ENCODE results near the gene PCDHA6.
"Not testable (repeated sequence)": the region's sequence is repeated elsewhere in the genome, so short reads cannot be mapped to it uniquely, and the experiment has no call there.

Gene PCDHA6

DNA sequence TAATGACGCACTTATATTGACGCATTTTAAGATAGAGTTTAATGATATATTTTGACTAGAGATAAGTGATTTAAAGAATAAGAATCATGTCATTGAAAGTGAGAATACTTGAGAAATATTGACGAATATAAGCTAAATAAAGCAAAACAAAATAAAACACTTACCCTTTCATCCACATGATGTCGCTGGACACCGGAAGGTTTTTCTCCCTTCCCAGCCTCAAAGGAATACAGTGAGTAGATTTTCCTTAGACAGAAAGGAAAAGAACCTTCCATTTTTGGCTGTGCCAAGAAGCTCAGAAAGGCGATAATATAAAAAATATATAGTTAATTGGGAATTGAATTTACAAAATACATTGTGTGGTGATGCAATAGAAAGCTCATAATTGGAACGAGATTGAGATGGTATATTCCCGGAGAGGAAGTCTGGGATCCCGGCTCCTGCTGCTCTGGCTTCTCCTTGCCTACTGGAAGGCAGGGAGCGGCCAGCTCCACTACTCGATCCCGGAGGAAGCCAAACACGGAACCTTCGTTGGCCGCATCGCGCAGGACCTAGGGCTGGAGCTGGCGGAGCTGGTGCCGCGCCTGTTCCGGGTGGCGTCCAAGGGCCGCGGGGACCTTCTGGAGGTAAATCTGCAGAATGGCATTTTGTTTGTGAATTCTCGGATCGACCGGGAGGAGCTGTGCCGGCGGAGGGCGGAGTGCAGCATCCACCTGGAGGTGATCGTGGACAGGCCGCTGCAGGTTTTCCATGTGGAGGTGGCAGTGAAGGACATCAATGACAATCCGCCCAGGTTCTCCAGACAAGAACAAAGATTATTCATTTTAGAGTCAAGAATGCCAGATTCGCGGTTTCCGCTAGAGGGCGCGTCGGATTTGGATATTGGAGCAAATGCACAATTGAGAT, 6.1 kb upstream of the PCDHA6 start, which contains the start of gene PCDHA5:
Gene PCDHA5 (plus strand): TSS at position 239 of the 906 bp plus-strand sequence.
- DNase-seq (ENCODE audit: low read depth in 2 of 2), result no peak

DNA sequence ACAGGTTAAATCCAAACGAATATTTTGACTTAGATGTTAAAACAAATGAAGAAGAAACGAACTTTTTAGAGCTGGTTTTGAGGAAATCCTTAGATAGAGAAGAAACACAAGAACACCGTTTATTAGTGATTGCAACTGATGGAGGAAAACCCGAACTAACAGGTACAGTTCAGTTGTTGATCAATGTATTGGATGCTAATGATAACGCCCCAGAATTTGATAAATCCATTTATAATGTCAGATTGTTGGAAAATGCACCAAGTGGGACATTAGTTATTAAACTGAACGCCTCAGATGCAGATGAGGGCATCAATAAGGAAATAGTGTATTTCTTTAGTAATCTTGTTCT, 5.5 kb upstream of the PCDHA6 start:
- DNase-seq (ENCODE audit: low read depth in 2 of 2), result no peak

DNA sequence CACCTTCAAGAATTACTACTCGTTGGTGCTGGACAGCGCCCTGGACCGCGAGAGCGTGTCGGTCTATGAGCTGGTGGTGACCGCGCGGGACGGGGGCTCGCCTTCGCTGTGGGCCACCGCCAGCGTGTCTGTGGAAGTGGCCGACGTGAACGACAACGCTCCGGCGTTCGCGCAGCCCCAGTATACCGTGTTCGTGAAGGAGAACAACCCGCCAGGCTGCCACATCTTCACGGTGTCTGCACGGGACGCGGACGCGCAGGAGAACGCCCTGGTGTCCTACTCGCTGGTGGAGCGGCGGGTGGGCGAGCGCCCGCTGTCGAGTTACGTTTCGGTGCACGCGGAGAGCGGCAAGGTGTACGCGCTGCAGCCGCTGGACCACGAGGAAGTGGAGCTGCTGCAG, 4.8 kb upstream of the PCDHA6 start:
- DNase-seq (ENCODE audit: low read depth in 2 of 2), result not testable (repeated sequence)

DNA sequence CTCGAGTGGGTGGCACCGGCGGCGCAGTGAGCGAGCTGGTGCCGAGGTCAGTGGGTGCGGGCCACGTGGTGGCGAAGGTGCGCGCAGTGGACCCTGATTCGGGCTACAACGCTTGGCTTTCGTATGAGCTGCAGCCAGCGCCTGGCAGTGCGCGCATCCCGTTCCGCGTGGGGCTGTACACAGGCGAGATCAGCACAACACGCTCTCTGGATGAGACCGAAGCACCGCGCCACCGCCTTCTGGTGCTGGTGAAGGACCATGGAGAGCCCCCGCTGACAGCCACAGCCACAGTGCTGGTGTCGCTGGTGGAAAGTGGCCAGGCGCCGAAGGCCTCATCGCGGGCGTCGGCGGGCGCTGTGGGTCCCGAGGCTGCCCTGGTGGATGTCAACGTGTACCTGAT, 4.3 kb upstream of the PCDHA6 start:
- no peak for DNase-seq (ENCODE audit: low read depth in 2 of 2)

DNA sequence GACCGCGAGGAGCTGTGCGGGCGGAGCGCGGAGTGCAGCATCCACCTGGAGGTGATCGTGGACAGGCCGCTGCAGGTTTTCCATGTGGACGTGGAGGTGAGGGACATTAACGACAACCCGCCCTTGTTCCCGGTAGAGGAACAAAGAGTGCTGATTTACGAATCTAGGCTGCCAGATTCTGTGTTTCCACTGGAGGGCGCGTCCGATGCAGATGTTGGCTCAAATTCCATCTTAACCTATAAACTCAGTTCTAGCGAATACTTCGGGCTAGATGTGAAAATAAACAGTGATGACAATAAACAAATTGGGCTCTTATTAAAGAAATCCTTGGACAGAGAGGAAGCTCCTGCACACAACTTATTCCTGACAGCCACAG, 590 bp downstream of the PCDHA6 start:
- no peak for DNase-seq (ENCODE audit: low read depth in 2 of 2)

DNA sequence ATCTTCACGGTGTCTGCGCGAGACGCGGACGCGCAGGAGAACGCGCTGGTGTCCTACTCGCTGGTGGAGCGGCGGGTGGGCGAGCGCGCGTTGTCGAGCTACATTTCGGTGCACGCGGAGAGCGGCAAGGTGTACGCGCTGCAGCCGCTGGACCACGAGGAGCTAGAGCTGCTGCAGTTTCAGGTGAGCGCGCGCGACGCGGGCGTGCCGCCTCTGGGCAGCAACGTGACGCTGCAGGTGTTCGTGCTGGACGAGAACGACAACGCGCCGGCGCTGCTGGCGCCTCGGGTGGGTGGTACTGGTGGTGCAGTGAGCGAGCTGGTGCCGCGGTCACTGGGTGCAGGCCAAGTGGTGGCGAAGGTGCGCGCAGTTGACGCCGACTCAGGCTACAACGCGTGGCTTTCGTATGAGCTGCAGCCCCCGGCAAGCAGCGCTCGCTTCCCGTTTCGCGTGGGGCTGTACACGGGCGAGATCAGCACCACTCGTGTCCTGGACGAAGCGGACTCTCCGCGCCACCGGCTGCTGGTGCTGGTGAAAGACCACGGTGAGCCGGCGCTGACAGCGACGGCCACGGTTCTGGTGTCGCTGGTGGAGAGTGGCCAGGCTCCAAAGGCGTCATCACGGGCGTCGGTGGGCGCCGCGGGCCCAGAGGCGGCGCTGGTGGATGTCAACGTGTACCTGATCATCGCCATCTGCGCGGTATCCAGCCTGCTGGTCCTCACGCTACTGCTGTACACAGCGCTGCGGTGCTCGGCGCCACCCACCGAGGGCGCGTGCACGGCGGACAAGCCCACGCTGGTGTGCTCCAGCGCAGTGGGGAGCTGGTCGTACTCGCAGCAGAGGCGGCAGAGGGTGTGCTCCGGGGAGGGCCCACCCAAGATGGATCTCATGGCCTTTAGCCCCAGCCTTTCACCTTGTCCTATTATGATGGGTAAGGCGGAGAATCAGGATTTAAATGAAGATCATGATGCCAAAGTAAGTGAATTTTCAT, 2.0 kb downstream of the PCDHA6 start:
- DNase-seq (ENCODE audit: low read depth in 2 of 2), result not testable (repeated sequence)

DNA sequence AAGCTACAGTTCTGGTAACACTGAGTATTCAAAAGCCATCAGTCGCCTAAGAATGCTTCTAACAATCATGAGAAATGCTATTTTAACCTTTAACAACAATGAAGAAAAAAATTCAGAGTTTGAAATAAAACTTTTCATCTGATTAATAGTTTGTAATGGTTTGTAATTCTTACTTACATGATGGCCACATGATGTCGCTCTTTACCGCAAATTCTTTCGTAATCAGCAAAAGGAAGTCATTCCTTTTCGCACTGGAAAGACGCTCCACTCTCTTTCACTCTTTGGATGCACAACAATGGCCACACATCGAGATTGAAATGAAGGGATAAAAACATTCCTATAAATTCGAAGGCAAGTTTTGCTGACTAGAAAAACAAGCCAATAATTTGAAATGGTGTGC, 6.2 kb downstream of the PCDHA6 start, which contains the start of gene PCDHA7:
Gene PCDHA7 (plus strand): TSS at position 277 of the 400 bp plus-strand sequence. CDS start 115 bp downstream, at position 392.
- no peak for DNase-seq (ENCODE audit: low read depth in 2 of 2)

DNA sequence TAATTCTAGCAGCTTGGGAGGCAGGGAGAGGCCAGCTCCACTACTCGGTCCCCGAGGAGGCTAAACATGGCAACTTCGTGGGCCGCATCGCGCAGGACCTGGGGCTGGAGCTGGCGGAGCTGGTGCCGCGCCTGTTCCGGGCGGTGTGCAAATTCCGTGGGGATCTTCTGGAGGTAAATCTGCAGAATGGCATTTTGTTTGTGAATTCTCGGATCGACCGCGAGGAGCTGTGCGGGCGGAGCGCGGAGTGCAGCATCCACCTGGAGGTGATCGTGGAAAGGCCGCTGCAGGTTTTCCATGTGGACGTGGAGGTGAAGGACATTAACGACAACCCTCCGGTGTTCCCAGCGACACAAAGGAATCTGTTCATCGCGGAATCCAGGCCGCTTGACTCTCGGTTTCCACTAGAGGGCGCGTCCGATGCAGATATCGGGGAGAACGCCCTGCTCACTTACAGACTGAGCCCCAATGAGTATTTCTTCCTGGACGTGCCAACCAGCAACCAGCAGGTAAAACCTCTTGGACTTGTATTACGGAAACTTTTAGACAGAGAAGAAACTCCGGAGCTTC, 6.8 kb downstream of the PCDHA6 start:
- DNase-seq (ENCODE audit: low read depth in 2 of 2), result not testable (repeated sequence)

DNA sequence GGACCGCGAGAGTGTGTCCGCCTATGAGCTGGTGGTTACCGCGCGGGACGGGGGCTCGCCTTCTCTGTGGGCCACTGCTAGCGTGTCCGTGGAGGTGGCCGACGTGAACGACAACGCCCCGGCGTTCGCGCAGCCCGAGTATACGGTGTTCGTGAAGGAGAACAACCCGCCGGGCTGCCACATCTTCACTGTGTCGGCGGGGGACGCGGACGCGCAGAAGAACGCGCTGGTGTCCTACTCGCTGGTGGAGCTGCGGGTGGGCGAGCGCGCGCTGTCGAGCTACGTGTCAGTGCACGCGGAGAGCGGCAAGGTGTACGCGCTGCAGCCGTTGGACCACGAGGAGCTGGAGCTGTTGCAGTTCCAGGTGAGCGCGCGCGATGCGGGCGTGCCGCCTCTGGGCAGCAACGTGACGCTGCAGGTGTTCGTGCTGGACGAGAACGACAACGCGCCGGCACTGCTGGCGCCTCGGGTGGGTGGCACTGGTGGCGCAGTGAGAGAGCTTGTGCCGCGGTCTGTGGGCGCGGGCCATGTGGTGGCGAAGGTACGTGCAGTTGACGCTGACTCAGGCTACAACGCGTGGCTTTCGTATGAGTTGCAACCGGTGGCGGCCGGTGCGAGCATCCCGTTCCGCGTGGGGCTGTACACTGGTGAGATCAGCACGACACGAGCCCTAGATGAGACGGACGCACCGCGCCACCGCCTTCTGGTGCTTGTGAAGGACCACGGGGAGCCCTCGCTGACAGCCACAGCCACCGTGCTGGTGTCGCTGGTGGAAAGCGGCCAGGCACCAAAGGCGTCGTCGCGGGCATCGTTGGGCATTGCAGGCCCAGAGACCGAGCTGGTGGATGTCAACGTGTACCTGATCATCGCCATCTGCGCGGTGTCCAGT, 8.1 kb downstream of the PCDHA6 start:
- DNase-seq (ENCODE audit: low read depth in 2 of 2), result no peak

DNA sequence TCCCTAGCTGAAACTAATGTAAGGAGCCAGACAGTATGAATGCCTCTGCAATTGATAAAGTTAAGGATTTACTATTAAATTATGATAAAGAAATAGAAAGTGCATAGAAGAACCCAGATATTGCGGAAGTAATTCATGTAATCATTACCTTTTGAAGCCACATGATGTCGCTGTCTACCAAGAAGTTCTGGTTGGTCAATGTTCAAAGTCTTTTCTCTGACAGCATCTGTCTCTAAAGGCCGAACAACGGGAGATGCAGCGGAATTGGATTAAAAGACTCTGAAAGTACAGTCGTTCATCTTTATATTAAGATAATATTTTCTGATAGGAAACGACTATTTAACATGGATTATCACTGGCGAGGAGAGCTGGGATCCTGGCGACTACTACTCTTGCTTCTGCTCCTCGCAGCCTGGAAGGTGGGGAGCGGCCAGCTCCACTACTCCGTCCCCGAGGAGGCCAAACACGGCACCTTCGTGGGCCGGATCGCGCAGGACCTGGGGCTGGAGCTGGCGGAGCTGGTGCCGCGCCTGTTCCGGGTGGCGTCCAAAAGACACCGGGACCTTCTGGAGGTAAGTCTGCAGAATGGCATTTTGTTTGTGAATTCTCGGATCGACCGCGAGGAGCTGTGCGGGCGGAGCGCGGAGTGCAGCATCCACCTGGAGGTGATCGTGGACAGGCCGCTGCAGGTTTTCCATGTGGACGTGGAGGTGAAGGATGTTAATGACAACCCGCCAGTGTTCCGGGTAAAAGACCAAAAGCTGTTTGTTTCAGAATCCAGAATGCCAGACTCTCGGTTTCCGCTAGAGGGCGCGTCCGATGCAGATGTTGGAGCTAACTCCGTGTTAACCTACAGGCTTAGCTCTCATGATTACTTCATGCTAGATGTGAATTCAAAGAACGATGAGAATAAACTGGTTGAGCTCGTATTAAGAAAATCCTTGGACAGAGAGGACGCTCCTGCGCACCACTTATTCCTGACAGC, 13.5 kb downstream of the PCDHA6 start, which contains the start of gene PCDHA8:
Gene PCDHA8 (plus strand): TSS at position 210 of the 985 bp plus-strand sequence. CDS start 135 bp downstream, at position 345.
- no peak for DNase-seq (ENCODE audit: low read depth in 2 of 2)

DNA sequence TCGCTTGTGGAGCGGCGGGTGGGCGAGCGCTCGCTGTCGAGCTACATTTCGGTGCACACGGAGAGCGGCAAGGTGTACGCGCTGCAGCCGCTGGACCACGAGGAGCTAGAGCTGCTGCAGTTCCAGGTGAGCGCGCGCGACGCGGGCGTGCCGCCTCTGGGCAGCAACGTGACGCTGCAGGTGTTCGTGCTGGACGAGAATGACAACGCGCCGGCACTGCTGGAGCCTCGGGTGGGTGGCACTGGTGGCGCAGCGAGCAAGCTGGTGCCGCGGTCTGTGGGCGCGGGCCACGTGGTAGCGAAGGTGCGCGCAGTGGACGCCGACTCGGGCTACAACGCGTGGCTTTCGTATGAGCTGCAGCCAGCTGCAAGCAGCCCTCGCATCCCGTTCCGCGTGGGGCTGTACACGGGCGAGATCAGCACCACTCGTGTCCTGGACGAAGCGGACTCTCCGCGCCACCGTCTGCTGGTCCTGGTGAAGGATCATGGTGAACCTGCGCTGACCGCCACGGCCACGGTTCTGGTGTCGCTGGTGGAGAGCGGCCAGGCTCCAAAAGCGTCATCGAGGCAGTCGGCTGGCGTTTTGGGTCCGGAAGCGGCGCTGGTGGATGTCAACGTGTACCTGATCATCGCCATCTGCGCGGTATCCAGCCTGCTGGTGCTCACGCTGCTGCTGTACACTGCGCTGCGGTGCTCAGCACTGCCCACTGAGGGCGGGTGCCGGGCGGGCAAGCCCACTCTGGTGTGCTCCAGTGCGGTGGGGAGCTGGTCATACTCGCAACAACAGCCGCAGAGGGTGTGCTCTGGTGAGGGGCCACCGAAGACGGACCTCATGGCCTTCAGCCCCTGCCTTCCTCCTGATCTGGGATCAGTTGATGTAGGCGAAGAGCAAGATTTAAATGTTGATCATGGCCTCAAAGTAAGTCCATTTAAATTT, 15.3 kb downstream of the PCDHA6 start:
- DNase-seq (ENCODE audit: low read depth in 2 of 2), result no peak

DNA sequence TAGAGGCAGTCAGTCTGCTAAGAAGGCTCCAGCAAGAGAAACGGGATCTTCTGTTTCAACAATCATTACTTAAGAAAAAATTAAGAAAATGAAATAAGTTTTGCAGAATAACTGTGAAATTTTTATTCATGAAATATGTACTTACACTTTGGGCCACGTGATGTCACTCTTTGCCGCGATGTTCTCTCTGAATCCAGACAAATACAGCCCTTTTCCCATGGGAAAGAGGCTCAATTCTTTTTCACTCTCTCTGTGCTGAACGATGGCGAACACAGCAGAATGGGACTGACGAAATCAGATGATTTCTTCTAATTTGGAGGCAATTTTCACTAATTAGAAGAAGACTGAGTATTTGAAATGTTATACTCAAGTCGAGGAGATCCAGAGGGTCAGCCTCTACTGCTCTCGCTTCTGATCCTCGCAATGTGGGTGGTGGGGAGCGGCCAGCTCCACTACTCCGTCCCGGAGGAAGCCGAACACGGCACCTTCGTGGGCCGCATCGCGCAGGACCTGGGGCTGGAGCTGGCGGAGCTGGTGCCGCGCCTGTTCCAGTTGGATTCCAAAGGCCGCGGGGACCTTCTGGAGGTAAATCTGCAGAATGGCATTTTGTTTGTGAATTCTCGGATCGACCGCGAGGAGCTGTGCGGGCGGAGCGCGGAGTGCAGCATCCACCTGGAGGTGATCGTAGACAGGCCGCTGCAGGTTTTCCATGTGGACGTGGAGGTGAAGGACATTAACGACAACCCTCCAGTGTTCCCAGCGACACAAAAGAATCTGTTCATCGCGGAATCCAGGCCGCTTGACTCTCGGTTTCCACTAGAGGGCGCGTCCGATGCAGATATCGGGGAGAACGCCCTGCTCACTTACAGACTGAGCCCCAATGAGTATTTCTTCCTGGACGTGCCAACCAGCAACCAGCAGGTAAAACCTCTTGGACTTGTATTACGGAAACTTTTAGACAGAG, 20.7 kb downstream of the PCDHA6 start, which contains the start of gene PCDHA9:
Gene PCDHA9 (plus strand): TSS at position 244 of the 964 bp plus-strand sequence. CDS start 114 bp downstream, at position 358.
- not testable (repeated sequence) for DNase-seq (ENCODE audit: low read depth in 2 of 2)

DNA sequence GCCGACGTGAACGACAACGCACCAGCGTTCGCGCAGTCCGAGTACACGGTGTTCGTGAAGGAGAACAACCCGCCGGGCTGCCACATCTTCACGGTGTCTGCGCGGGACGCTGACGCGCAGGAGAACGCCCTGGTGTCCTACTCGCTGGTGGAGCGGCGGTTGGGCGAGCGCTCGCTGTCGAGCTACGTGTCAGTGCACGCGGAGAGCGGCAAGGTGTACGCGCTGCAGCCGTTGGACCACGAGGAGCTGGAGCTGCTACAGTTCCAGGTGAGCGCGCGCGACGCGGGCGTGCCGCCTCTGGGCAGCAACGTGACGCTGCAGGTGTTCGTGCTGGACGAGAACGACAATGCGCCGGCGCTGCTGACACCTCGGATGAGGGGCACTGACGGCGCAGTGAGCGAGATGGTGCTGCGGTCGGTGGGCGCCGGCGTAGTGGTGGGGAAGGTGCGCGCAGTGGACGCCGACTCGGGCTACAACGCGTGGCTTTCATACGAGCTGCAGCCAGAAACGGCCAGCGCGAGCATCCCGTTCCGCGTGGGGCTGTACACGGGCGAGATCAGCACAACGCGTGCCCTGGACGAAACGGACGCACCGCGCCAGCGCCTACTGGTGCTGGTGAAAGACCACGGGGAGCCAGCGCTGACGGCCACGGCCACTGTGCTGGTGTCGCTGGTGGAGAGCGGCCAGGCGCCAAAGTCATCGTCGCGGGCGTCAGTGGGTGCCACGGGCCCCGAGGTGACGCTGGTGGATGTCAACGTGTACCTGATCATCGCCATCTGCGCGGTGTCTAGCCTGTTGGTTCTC, 22.3 kb downstream of the PCDHA6 start:
- not testable (repeated sequence) for DNase-seq (ENCODE audit: low read depth in 2 of 2)

DNA sequence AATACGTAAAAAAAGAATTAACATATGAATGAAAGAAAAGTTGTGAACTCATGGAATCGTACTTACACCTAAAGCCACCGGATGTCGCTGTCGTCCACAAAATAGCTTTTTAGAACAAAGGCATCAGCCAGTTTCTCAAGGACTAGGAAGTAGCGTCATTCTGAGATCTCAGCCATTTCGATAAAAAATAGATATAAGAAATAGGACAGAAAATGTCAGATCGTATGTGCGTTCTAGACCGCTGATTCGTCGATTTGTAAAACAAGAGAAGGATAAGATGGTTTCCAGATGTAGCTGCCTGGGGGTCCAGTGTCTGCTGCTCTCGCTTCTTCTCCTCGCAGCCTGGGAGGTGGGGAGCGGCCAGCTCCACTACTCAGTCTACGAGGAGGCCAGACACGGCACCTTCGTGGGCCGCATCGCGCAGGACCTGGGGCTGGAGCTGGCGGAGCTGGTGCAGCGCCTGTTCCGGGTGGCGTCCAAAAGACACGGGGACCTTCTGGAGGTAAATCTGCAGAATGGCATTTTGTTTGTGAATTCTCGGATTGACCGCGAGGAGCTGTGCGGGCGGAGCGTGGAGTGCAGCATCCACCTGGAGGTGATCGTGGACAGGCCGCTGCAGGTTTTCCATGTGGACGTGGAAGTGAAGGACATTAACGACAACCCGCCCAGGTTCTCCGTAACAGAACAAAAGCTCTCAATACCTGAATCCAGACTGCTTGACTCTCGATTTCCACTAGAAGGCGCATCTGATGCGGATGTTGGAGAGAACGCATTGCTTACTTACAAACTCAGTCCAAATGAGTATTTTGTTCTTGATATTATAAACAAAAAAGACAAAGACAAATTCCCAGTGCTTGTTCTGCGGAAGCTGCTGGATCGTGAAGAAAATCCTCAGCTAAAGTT, 28.3 kb downstream of the PCDHA6 start, which contains the start of gene PCDHA10:
Gene PCDHA10 (plus strand): TSS at position 126 of the 903 bp plus-strand sequence. CDS start 152 bp downstream, at position 278.
- DNase-seq (ENCODE audit: low read depth in 2 of 2), result no peak
